ENCODE measurements around the gene SCLT1.

- TF ChIP-seq TAF1 (IDR thresholded peaks at IDR 0.05; ENCODE audit: borderline replicate concordance, insufficient read depth, low read length) (no peak), REST (IDR thresholded peaks at IDR 0.05; ENCODE audit: insufficient read depth in 1 of 2, low read depth in 2 of 2, low read length in 2 of 2) (no peak), POLR2AphosphoS5 (IDR thresholded peaks at IDR 0.05; ENCODE audit: low read depth, low read length) (no peak), SIN3A (IDR thresholded peaks at IDR 0.05; ENCODE audit: borderline replicate concordance, insufficient read depth, low read length) (no peak), FOXP2 (optimal IDR thresholded peaks at IDR 0.05; ENCODE audit: borderline replicate concordance, extremely low read depth, extremely low read length, insufficient read depth) (no peak)
These were observed 217.1 kb downstream of the SCLT1 start for GRCh38 chr4:128876200-128876599.
